Immature natural killer cell (primary cell): ENCODE data around the gene DTNB. TPM values are rescaled to one million over a fixed set of nuclear protein-coding genes. Genes with fewer than 3 reads are reported as not detected.

Experiments used
- DNase-seq, 3 donors: peaks; one replicate each; pipeline ENCODE4 v3.0.0; 2022; ENCODE audit warnings: mixed read lengths in 1 of 3
- H3K27ac Mint-ChIP-seq, 6 donors: one replicate each; pipeline ENCODE4 v1.8.0; 2020; ENCODE audit warnings: mixed read lengths in 6 of 6, mild to moderate bottlenecking in 5 of 6, inconsistent platforms in 4 of 6, moderate library complexity in 3 of 6
- H3K27me3 Mint-ChIP-seq, 3 donors: one replicate each; pipeline ENCODE4 v1.8.0; 2020 to 2021; ENCODE audit warnings: low read depth in 3 of 3, mild to moderate bottlenecking in 3 of 3, mixed read lengths in 3 of 3, moderate library complexity in 3 of 3, inconsistent platforms in 1 of 3
- H3K36me3 Mint-ChIP-seq, 3 donors: one replicate each; pipeline ENCODE4 v1.8.0; 2020; ENCODE audit warnings: mixed read lengths in 3 of 3, inconsistent platforms in 2 of 3, mild to moderate bottlenecking in 2 of 3
- H3K4me1 Mint-ChIP-seq, 2 donors: one replicate each; pipeline ENCODE4 v1.8.0; 2020; ENCODE audit warnings: inconsistent platforms in 2 of 2, mild to moderate bottlenecking in 2 of 2, mixed read lengths in 2 of 2, moderate library complexity in 1 of 2
- H3K4me3 Mint-ChIP-seq, 5 donors: one replicate each; pipeline ENCODE4 v1.8.0; 2020; ENCODE audit warnings: mild to moderate bottlenecking in 5 of 5, mixed read lengths in 5 of 5, inconsistent platforms in 3 of 5, moderate library complexity in 3 of 5
- H3K9me3 Mint-ChIP-seq, 6 donors: one replicate each; pipeline ENCODE4 v1.8.0; 2020; ENCODE audit warnings: mild to moderate bottlenecking in 6 of 6, mixed read lengths in 6 of 6, inconsistent platforms in 4 of 6, moderate library complexity in 3 of 6
- polyA plus RNA-seq, 3 donors: library from polyadenylated mRNA; unstranded; fragments of 300-500 nt; fragmentation: Illumina TruSeq; gene quantifications; one replicate each; pipeline ENCODE4 v1.2.3, GENCODE V29; 2021

Gene DTNB
- polyA plus RNA-seq, 3 donors from 2014 or later, result 9.1 to 15.7 (median 11.1) TPM

DNA sequence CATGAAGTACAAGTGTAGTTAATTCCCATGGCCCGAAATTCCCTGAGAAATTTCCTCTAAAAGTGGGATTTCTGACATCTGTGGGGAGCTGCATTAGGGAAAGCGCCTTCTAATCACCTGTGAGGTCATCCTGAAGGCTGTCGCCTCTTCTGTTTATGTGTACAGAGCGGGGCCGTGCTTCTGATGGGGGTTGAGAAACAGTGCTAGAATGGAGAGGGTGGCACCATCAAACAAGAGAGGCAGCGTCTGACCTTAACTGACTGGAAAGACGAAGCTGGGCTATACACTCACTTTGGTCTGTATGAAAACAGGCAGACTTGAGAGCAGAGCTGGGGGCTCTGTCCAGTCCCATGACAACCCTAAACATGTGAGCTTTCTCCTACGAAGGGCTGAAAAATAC is 287.5 kb downstream of the DTNB start:
- peaks cover 2 to 4% (median 3%) of the 10 kb centered on the region in 3 donors for H3K27me3 Mint-ChIP-seq

DNA sequence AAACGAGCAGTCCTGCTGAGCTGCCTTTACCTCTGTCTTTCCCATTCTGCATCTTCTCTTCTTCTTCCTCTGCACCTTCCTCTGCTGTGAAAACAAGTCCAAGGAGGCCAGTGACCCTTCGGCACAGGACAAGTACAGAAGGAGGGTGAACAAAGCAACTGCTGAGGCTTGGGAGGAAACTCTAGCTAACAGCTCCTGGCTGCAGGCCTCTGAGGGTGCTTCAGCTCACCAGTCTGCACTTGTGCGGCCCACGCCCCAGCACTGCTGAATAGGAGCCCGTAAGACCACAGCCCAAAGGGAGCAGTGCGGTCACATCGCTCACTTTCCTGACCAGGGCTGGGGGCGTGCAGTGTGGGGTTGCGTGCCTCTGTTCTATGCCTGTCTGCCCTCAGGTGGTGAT is 289.6 kb downstream of the DTNB start:
- Mint-ChIP-seq H3K27ac (no peak overlapping the region), H3K27me3 (peaks cover 2 to 6% (median 4%) of the 10 kb centered on the region in 3 donors), H3K9me3 (no peaks in the 10 kb centered on the region), H3K36me3 (peaks cover 21 to 35% (median 29%) of the 10 kb centered on the region in 3 donors), H3K4me3 (no peak overlapping the region), H3K4me1 (peaks cover 9 to 11% of the 10 kb centered on the region in 2 donors)
- no peak for DNase-seq

More for the DNA sequence above, 287.5 kb downstream of the DTNB start:
- Mint-ChIP-seq H3K36me3 (peaks cover 21 to 33% (median 31%) of the 10 kb centered on the region in 3 donors), H3K4me3 (no peak overlapping the region), H3K9me3 (no peaks in the 10 kb centered on the region), H3K27ac (no peak overlapping the region), H3K4me1 (peaks cover 7 to 10% of the 10 kb centered on the region in 2 donors)
- no peak for DNase-seq

DNA sequence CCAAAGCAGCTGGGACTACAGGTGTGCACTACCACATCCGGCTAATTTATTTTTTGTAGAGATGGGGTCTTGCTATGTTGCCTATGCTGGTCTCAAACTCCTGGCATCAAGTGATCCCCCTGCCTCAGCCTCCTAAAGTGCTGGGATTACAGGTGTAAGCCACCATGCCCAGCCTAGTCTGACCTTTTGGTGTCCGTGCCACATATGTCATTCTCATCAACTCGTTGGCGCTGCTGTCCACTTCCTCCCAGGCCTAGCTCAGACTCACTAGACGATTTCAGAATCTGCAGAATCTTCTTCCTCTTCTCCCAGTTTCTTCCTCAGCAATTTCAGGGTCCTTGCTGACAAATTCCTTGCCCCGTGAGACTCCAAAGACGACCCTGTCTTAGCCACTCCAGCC is 291.9 kb downstream of the DTNB start:
- peaks cover 0 to 2% (median 0%) of the 10 kb centered on the region in 6 donors for H3K9me3 Mint-ChIP-seq
- no peak overlapping the region for H3K4me3 Mint-ChIP-seq
- peak overlapping the region in 1 of 6 donors; percentile 13 for H3K27ac Mint-ChIP-seq
- peaks cover 9 to 21% (median 16%) of the 10 kb centered on the region in 3 donors for H3K36me3 Mint-ChIP-seq
- peaks cover 19% of the 10 kb centered on the region in 2 donors for H3K4me1 Mint-ChIP-seq
- peaks cover 6 to 10% (median 9%) of the 10 kb centered on the region in 3 donors for H3K27me3 Mint-ChIP-seq
- DNase-seq, result no peak

DNA sequence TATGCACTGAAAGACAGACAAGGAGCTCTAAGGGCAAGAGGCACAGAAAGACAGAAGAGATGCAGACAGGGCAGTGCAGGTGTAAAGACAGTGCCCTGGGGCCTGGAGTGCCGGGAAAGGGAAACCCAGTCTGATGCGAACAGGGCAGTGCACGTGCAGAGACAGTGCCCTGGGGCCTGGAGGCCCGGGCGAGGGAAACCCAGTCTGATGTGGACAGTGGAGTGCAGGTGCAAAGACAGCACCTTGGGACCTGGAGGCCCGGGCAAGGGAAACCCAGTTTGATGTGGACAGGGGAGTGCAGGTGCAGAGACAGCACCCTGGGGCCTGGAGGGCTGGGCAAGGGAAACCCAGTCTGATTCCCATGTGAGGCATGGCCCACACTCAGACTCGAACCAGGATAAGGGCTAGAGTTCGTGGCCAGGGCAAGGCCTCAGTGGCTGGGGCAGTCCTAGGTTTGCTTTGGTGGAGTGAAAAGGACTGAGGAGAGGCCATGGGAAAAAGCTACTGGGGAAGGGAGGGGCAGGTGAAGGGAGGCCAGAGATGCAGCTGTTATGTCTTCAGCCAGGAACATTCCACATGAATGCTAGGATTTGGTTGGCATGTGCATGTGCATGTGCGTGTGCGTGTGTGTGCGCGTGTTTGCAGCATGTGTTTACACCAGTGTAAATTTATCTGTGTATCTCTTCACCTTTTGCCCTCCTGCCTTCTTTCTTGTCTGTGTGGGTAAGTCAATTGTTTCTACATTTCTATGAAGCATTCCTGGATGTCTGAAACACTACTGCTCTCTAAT is 292.6 kb downstream of the DTNB start:
- no peak overlapping the region for H3K4me3 Mint-ChIP-seq
- peaks cover 8 to 12% (median 11%) of the 10 kb centered on the region in 3 donors for H3K27me3 Mint-ChIP-seq
- H3K4me1 Mint-ChIP-seq, result peaks cover 25 to 26% of the 10 kb centered on the region in 2 donors
- H3K27ac Mint-ChIP-seq, result peak overlapping the region in 1 of 6 donors; percentile 5
- H3K36me3 Mint-ChIP-seq, result peaks cover 7 to 20% (median 9%) of the 10 kb centered on the region in 3 donors
- no peak for DNase-seq
- peaks cover 0 to 2% (median 0%) of the 10 kb centered on the region in 6 donors for H3K9me3 Mint-ChIP-seq

DNA sequence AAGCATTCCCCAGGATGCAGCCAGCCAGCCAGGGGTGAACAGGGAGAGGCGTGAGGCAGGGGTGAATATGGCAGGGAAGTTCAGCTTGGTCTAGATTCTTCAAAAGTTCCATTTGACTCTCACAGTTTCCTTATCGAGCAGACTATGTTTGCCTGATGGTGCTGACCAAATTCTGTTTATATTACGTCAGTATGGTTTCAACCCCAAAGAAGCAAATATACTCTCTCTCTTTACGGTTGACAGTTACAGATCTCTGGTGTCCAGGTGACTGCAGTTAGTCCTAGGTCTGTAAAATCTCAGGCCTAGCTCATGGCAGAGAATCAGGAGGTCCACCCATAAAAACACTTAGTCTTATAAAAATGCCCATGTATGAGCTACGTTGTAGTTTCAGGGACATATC is 293.4 kb downstream of the DTNB start:
- H3K27ac Mint-ChIP-seq, result peak overlapping the region in 1 of 6 donors; percentile 5
- no peak overlapping the region for H3K4me3 Mint-ChIP-seq
- H3K9me3 Mint-ChIP-seq, result peaks cover 0 to 2% (median 0%) of the 10 kb centered on the region in 6 donors
- peaks cover 7 to 20% (median 12%) of the 10 kb centered on the region in 3 donors for H3K36me3 Mint-ChIP-seq
- no peak for DNase-seq
- H3K27me3 Mint-ChIP-seq, result peaks cover 8 to 13% (median 11%) of the 10 kb centered on the region in 3 donors
- H3K4me1 Mint-ChIP-seq, result peaks cover 26% of the 10 kb centered on the region in 2 donors

DNA sequence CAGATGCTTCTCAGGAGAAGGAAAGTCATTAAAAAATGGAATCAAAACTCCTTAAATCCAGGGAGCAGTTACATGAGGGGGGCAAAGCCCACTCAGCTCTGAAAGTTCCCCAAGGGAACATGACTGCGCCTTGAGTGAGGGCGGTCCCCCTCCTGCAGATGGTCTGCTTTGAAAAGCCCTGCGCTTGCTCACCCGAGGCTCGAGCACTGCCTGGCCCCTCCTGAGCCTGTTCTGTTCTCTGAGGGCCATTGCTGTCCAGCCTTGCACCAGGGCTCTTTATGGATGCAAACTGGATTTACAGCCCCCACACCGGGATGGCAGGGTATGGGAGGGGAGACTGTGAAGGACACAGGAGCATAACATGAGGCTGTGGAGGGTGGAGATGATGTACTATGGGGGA is 293.8 kb downstream of the DTNB start:
- Mint-ChIP-seq H3K4me3 (no peak overlapping the region), H3K27ac (no peak overlapping the region)
- no peak for DNase-seq

DNA sequence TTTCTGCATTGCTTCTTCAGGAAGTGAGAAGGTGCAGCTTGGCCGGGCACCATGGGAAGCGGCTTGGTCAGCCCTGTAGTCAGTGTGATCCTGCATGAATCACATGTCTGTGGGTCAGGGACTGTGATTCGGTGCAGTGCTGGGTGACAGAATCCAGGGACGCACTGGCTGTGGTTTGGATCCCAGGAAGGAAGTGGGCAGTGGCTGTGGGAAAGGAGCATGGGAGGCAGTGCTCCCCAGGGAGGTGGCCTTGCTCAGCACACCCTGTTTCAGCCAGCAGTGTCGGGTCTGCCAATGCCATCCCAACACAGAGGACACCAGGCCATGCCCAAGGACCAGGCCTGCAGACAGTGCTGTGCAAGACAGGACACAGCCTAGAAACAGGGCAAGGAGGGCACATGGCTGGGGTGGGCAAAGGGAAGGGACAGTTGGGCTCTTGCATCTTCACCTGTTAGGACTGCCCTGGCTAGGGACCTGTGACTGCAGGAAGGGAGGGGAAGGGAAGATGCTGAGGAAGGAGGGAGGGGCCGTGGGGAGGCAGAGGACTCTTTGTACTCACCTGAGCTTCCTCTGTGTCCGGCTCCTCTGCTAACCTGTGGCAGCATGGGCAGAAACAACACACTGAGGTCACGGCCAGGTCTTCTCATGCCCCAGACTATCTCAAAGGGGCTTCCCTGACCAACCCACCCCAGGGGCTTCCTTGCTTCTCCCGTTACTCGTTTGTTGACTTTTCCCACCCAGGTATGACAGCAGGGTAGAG is 294.5 kb downstream of the DTNB start:
- Mint-ChIP-seq H3K27me3 (peaks cover 8 to 13% (median 11%) of the 10 kb centered on the region in 3 donors), H3K36me3 (peaks cover 4 to 19% (median 12%) of the 10 kb centered on the region in 3 donors), H3K4me1 (peaks cover 26% of the 10 kb centered on the region in 2 donors), H3K9me3 (peaks cover 0 to 2% (median 0%) of the 10 kb centered on the region in 6 donors), H3K27ac (peak overlapping the region in 2 of 6 donors; percentile 48 to 63), H3K4me3 (peak overlapping the region in 2 of 5 donors; percentile 41 to 50)
- no peak for DNase-seq

More for the DNA sequence above, 293.8 kb downstream of the DTNB start:
- peaks cover 7 to 19% (median 12%) of the 10 kb centered on the region in 3 donors for H3K36me3 Mint-ChIP-seq
- H3K27me3 Mint-ChIP-seq, result peaks cover 8 to 13% (median 11%) of the 10 kb centered on the region in 3 donors
- peaks cover 26% of the 10 kb centered on the region in 2 donors for H3K4me1 Mint-ChIP-seq
- H3K9me3 Mint-ChIP-seq, result peaks cover 0 to 2% (median 0%) of the 10 kb centered on the region in 6 donors

DNA sequence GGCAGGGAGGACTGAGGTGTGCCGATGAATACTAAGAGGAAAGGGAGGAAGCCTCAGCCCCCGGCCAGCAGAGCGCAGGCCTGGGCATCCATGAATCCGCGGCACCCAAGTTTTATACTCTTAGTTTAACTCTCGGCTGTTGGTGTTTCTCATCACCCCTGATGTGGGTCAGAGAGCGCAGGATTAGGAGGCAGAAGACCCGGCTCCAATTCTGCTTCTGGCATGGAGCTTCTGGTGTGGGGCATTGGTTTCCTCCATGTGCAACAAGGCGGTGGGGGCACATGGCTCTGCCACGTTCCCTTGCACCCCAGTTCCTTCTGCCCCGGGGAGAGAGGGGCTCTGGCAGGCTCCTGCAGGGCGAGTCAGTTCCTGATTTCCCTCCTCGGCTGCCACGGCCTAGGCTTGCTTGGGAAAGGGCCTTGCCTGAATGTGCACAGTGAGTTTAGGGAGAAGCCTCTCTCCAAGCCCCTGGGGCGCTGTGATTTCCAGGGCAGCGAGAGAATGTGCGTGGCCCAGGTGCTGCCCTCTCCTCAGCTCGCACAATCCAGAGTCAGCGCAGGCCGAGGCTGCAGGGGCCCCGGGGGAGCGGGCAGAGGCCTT is 295.5 kb downstream of the DTNB start:
- peaks cover 0 to 2% (median 0%) of the 10 kb centered on the region in 6 donors for H3K9me3 Mint-ChIP-seq
- H3K36me3 Mint-ChIP-seq, result peaks cover 4 to 17% (median 11%) of the 10 kb centered on the region in 3 donors
- H3K27me3 Mint-ChIP-seq, result peaks cover 8 to 13% (median 11%) of the 10 kb centered on the region in 3 donors
- no peak for DNase-seq
- peak overlapping the region; percentile 79 to 92 (median 85) for H3K4me3 Mint-ChIP-seq
- H3K4me1 Mint-ChIP-seq, result peaks cover 26% of the 10 kb centered on the region in 2 donors
- peak overlapping the region; percentile 90 to 96 (median 96) for H3K27ac Mint-ChIP-seq

DNA sequence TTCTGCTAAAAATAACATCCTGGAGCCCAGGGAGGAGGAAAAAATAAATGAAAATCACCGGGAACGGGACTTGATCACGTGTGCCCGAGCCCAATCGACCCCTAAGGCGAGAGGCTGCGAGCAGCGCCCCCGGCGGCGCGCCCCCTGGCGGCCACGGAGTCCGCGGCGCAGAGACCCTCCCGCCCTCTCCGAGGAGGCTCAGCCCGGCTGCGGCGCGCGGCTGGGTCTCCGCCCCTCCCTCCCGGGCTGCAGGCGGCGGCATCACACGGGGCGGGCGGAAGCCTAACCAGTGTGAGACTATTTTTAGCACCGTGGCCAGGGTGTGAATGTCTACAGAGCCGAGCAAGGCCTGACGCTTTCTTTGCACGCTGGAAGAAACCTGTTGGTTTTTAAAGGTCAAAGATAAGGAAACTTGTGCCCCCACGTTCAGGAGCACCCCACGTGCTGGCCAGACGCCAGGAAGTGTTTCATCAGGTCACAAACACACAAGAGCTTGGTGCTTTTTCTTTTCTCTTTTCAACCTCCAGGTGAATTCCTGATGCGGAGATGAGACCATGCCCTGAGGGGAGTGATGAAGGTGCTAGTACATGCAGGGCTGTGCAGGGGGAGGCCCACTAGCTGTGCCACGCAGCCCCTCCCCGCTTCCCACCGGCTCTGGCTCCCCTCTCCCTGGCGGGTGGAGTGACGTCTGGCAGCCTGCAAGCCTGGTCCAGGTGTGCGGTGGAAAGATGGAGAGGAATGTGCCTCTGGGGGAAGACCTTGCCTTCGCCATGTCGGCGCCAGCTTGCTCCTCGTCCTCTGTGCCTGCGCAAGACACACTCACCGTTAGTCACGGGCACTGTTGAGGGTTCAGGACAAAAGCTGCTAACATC is 296.4 kb downstream of the DTNB start:
- Mint-ChIP-seq H3K36me3 (peaks cover under 1 to 14% (median 8%) of the 10 kb centered on the region in 3 donors), H3K9me3 (peaks cover 0 to 2% (median 0%) of the 10 kb centered on the region in 6 donors), H3K4me3 (peak overlapping the region; percentile 79 to 92 (median 85)), H3K27ac (peak overlapping the region; percentile 90 to 96 (median 96)), H3K27me3 (peaks cover 8 to 13% (median 11%) of the 10 kb centered on the region in 3 donors), H3K4me1 (peaks cover 26% of the 10 kb centered on the region in 2 donors)
- peak; percentile 96 to 97 (median 97) for DNase-seq

DNA sequence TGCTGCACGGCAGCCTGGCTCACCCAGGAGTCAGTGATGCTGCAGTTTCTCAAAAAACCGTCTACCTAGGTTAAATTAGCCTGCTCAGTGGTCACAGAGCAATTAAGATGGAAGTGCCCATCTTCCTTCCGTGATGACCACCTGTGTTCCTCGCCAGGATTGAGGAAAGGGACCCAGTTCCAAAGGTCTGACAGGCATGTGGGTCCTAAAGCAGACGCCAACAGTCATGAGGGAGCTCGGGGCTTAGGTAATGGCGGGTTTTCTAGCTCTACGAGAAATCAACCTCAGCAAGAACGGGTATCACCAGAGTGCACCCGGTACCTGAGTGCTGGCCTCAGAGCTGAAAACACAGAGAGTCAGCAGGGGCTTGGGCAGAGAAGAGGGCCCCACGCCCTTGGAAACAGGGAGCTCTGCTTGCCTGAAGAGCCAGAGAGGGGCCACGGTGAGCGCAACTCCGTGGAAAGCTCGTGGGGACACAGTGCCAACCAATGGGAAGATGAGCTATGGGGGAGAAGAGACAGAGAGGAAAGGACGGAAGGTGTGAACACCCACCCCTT is 297.3 kb downstream of the DTNB start:
- Mint-ChIP-seq H3K27ac (peak overlapping the region; percentile 4 to 80 (median 68)), H3K9me3 (peaks cover 0 to 2% (median 0%) of the 10 kb centered on the region in 6 donors), H3K36me3 (peaks cover 0 to 10% (median 8%) of the 10 kb centered on the region in 3 donors), H3K27me3 (peaks cover 7 to 13% (median 11%) of the 10 kb centered on the region in 3 donors), H3K4me3 (peak overlapping the region; percentile 27 to 77 (median 58)), H3K4me1 (peaks cover 26% of the 10 kb centered on the region in 2 donors)
- no peak for DNase-seq

DNA sequence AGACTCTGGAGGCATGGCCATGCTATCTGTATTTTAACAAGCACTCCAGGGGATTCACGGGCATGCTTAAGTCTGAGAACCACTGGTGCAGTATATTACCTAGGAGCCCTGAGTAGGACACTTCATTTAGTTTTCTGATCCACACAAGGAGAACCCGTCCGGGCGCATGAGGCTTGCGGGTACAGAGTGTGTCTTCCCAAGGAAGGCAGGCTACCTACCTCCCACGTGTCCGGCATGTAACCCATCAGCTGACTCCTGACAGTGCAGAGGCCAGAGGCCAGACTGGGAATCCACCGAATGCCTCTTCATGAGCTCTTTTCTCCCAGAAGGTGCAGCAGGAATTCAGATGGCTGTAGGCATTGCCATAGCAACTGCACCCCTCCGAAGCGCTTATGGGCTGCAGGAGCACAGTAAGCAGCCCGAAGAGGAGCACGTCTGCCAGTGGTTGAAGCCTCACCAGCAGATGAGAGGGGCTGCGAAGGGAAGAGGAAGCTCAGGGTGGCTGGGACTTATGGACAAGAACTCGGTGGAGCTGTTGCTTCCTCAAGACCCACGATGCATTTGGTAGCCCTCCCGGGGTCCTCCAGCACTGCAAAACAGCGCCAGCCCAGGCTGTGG is 297.9 kb downstream of the DTNB start:
- H3K9me3 Mint-ChIP-seq, result peaks cover 0 to 2% (median 0%) of the 10 kb centered on the region in 6 donors
- H3K4me3 Mint-ChIP-seq, result no peak overlapping the region
- DNase-seq, result no peak
- H3K36me3 Mint-ChIP-seq, result peaks cover 0 to 13% (median 7%) of the 10 kb centered on the region in 3 donors
- H3K27ac Mint-ChIP-seq, result no peak overlapping the region
- peaks cover 7 to 13% (median 11%) of the 10 kb centered on the region in 3 donors for H3K27me3 Mint-ChIP-seq
- H3K4me1 Mint-ChIP-seq, result peaks cover 26% of the 10 kb centered on the region in 2 donors

DNA sequence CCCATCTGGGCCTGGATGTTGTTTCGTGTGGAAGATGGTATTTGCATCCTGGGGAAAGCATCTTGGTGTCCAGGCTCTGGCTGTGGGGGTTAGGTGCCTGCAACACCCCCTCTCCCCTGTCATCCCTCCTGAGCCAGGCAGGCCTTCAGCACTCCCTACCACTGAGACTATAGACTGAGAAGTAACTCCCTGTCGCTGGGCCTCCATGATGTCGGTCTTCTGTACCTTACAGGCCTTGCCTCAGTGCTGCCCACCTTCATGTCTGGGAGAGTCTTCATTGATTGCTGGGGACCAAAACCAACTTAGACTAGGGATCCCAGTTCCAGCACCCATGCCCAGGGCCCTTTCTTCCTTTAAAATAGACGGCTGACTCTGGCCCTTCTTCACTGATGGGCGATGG is 298.6 kb downstream of the DTNB start:
- Mint-ChIP-seq H3K4me1 (peaks cover 26% of the 10 kb centered on the region in 2 donors), H3K4me3 (no peak overlapping the region), H3K9me3 (peaks cover 0 to 2% (median 0%) of the 10 kb centered on the region in 6 donors), H3K27ac (no peak overlapping the region), H3K27me3 (peaks cover 7 to 13% (median 11%) of the 10 kb centered on the region in 3 donors), H3K36me3 (peaks cover 0 to 9% (median 3%) of the 10 kb centered on the region in 3 donors)
- DNase-seq, result no peak
